Central memory CD8-positive, alpha-beta T cell (primary cell): ENCODE results near the gene SMIM22.
"Not testable (repeated sequence)": the region's sequence is repeated elsewhere in the genome, so short reads cannot be mapped to it uniquely, and the experiment has no call there.

Experiments used
- ATAC-seq: fragments of 150-1000 bp; cut with Tn5 transposase; replicated peaks from 2 replicates; pipeline ENCODE4 v1.10.0; 2022; ENCODE audit warnings: mild to moderate bottlenecking, moderate FRiP score, moderate number of reproducible peaks; ENCODE audit not compliant: poor library complexity, severe bottlenecking; ENCODE audit errors: extremely low read depth
- DNase-seq, 2 donors: peaks; one replicate each; pipeline ENCODE4 v3.0.0; 2021; ENCODE audit warnings: low spot score in 2 of 2
- H3K27ac Mint-ChIP-seq: one replicate; pipeline ENCODE4 v1.8.0; 2022; ENCODE audit warnings: low read depth, mild to moderate bottlenecking, moderate library complexity, mixed read lengths
- H3K27me3 Mint-ChIP-seq: one replicate; pipeline ENCODE4 v1.8.0; 2022; ENCODE audit warnings: mixed read lengths
- H3K36me3 Mint-ChIP-seq: one replicate; pipeline ENCODE4 v1.8.0; 2022; ENCODE audit warnings: mild to moderate bottlenecking, moderate library complexity, mixed read lengths; ENCODE audit not compliant: insufficient read depth
- H3K4me1 Mint-ChIP-seq: one replicate; pipeline ENCODE4 v1.8.0; 2022; ENCODE audit warnings: mixed read lengths
- H3K4me3 Mint-ChIP-seq: one replicate; pipeline ENCODE4 v1.8.0; 2022; ENCODE audit warnings: mild to moderate bottlenecking, moderate library complexity, mixed read lengths
- H3K9me3 Mint-ChIP-seq: one replicate; pipeline ENCODE4 v1.8.0; 2022; ENCODE audit warnings: mixed read lengths

Gene SMIM22

DNA sequence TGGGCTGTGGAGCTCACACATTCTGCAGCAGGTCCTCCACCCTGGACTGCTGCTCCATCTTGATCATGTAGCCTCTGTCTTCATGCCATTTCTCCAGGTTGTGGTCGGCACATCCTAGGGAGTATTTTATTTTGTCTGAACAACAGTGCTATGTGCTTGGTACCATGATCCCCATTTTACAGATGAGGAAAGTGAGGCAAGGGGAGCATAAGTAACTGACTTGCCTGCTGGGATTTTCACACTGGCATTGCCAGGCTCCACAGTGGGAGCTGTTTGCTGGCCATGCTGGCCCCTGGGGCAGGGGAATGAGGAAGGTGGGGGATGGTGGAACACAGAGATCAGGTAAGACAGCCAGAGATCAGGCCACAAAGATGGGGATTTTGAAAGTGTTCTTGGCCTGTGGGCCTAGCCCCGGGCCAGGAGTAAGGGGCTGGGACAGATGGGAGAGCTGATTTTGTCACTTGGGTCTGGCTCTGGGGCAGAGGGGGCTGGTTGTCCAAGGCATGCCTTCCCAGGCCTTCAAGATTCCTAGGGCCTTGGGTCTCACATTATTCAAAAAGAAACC is 18.9 kb upstream of the SMIM22 start:
- Mint-ChIP-seq H3K27ac (peak overlapping the region; percentile 74), H3K36me3 (no peaks in the 10 kb centered on the region), H3K27me3 (no peaks in the 10 kb centered on the region), H3K4me1 (no peaks in the 10 kb centered on the region), H3K9me3 (no peaks in the 10 kb centered on the region), H3K4me3 (no peak overlapping the region)
- DNase-seq (no peak), ATAC-seq (no peak)

DNA sequence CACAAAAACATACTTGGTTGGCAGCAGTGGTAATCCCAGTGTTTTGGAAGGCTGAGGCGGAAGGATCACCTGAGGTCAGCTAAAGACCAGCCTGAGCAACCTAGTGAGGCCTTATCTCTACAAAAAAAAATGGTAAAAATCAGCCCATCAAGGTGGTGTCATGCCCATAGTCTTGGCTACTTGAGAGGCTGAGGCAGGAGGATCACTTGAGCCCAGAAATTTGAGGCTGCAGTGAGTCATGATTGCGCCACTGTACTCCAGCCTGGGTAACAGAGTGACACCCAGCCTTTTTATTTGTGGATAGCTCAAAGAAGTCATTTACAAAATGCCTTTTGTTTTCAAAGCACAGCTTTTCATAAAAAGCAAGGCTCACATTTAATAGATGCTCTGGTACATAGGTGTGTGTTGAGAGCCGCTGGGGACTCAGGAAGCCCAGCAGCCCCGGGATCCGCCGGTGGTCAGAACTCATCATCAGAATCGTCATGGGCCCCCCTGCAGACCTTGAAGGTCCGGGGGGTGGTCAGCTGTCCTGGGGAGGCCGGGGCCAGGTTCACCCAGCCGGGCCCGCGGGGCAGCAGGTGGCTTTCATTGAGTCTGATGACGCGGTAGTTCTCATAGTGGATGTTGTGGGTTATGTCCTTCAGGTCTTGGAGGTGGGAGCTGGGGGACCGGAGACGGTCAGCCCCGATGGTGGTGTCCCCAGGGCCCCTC is 17.7 kb upstream of the SMIM22 start:
- no peaks in the 10 kb centered on the region for H3K9me3 Mint-ChIP-seq
- DNase-seq = no peak
- H3K4me3 Mint-ChIP-seq = no peak overlapping the region
- H3K36me3 Mint-ChIP-seq = no peaks in the 10 kb centered on the region
- H3K27ac Mint-ChIP-seq = no peak overlapping the region
- H3K4me1 Mint-ChIP-seq = no peaks in the 10 kb centered on the region
- ATAC-seq = no peak
- no peaks in the 10 kb centered on the region for H3K27me3 Mint-ChIP-seq

DNA sequence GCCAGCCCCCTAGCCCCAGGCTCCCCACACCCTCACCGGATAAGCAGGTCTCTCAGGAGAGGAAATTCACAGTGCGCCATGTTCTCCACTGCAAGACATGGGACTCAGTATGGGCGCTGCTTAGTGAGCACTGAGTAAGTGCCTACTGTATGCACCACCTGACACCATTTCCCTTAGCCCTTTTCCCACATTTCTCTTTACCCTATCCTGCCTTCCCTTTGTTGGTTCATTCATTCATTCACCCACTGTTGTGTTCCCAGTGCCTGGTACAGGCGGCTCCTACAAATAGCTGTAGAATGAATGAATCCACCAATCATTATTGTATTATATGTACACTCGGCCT is 17.1 kb upstream of the SMIM22 start:
- Mint-ChIP-seq H3K27ac (no peak overlapping the region), H3K9me3 (no peaks in the 10 kb centered on the region), H3K36me3 (no peaks in the 10 kb centered on the region), H3K4me3 (no peak overlapping the region), H3K4me1 (no peaks in the 10 kb centered on the region), H3K27me3 (no peaks in the 10 kb centered on the region)
- ATAC-seq (no peak), DNase-seq (no peak)

DNA sequence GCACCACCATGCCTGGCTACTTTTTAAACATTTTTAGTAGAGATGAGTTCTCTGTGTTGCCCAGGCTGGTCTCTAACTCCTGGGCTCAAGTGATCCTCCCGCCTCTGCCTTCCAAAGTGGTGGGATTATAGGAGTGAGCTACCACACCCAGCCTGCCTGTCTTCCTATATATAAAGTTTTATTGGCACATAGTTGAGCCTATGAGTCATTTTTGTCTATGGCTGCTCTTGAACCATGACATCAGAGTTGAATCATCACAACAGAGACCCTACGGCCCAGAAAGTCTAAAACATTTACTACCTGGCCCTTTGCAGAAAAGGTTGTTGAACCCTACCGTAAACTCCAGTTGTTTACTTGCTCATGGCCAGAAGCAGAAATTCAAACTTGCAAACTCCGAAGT is 14.9 kb upstream of the SMIM22 start:
- Mint-ChIP-seq H3K4me1 (no peaks in the 10 kb centered on the region), H3K27me3 (no peaks in the 10 kb centered on the region), H3K9me3 (no peaks in the 10 kb centered on the region), H3K4me3 (no peak overlapping the region), H3K27ac (no peak overlapping the region), H3K36me3 (no peaks in the 10 kb centered on the region)
- ATAC-seq (no peak), DNase-seq (no peak)

DNA sequence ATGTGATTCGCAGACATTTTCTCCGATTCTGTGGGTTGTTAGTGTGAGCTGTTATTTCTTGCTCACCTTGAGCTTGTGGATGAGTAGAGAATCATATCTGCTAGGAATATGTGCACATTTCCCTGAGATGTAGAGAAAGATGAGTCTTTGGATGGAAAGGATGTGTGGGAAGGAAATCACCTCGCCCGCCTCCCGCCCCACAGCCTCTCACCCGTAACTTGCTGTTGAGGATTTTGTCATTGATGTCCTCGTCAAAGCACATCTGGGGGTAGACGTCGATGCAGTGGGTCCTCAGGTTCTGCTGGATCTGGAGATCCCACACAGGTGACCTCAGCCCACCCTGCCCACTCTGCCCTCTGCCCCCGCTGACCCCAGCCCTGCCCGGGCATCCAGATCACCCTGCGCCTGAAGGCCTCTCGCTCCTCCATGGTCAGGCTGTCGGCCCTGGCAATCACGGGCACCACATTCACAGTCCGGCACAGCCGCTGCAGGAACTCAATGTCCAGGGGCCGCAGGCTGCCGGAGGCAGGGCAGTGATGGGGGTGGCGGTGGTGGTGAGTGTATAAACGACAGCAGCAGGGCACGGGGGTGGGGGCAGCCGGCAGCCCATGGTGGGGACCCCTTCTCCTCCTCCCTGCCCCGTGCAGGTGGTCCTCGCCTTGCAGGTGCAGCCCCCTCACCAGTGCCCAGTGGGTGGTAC is 11.8 kb upstream of the SMIM22 start:
- Mint-ChIP-seq H3K36me3 (no peaks in the 10 kb centered on the region), H3K4me3 (no peak overlapping the region), H3K4me1 (no peaks in the 10 kb centered on the region), H3K27ac (no peak overlapping the region), H3K9me3 (no peaks in the 10 kb centered on the region), H3K27me3 (no peaks in the 10 kb centered on the region)
- ATAC-seq (no peak), DNase-seq (no peak)

DNA sequence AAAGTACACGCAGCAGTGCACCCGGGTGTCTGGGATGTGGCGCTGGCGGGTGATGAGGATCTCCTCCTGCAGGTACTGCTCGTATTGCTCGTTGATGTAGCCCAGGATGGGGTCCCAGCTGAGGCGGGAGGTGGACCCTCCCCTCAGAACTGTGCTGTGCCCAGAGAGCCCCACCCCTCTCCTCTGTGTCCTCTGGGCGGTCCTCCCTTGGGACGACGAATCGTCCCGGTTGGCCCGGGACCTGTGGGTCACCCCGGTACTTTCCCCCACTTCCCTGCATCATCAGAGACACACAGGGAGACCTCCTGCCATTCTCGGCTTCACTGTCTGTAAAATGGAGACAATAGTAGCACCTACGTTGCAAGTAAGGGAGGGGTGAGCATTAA is 11.2 kb upstream of the SMIM22 start:
- no peak overlapping the region for H3K4me3 Mint-ChIP-seq
- H3K27ac Mint-ChIP-seq = no peak overlapping the region
- no peak for ATAC-seq

DNA sequence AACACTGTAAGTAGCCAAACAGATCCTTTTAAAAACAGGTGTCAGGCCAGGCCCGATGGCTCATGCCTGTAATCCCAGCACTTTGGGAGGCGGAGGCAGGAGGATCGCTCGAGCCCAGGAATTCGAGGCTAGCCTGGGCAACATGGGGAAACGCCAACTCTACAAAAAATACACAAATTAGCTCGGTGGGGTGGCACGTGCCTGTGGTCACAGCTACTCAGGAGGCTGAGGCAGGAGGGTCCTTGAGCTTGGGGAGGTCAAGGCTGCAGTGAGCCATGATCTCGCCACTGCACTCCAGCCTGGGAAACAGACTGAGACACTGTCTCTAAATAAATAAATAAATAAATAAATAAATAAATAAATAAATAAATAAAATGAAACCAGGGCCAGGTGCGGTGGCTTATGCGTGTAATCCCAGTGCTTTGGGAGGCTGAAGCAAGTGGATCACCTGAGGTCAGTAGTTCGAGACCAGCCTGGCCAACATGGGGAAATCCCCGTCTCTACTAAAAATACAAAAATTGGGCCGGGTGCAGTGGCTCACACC is 10.7 kb upstream of the SMIM22 start:
- not testable (repeated sequence) for H3K36me3 Mint-ChIP-seq, H3K27me3 Mint-ChIP-seq, H3K4me1 Mint-ChIP-seq, DNase-seq, H3K27ac Mint-ChIP-seq, H3K4me3 Mint-ChIP-seq, H3K9me3 Mint-ChIP-seq, ATAC-seq

More for the DNA sequence above, 11.2 kb upstream of the SMIM22 start:
- H3K4me1 Mint-ChIP-seq = no peaks in the 10 kb centered on the region
- H3K27me3 Mint-ChIP-seq = no peaks in the 10 kb centered on the region
- no peaks in the 10 kb centered on the region for H3K36me3 Mint-ChIP-seq
- no peak for DNase-seq
- no peaks in the 10 kb centered on the region for H3K9me3 Mint-ChIP-seq

DNA sequence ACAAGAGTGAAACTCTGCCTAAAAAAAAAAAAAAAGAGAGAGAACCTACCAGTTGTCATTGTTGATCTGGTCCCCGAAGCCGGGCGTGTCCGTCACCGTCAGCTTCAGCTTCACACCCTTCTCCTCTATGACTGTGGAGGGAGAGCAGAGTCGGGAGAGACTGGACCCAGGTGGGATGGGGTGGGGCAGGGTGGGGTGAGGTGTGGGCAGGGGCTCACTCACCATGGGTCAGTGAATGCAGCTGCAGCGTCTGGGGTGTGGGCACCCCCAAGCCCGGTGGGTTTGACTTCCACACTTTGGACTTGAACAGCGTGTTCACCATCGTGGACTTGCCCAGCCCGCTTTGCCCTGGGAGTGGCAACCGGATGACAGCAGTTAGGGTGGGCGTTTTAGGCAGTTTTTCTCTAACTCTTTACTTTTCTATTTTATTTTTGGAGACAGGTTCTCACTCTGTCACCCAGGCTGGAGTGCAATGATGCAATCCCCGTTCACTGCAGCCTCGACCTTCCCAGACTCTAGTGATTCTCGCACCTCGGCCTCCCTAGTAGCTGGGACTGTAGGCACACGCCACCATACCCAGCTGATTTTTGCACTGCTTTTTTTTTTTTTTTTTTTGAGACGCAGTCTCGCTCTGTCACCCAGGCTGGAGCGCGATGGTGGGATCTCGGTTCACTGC is 9.3 kb upstream of the SMIM22 start:
- H3K9me3 Mint-ChIP-seq = no peaks in the 10 kb centered on the region
- H3K27me3 Mint-ChIP-seq = no peaks in the 10 kb centered on the region
- no peak overlapping the region for H3K27ac Mint-ChIP-seq
- DNase-seq (no peak), ATAC-seq (no peak)
- no peak overlapping the region for H3K4me3 Mint-ChIP-seq
- no peaks in the 10 kb centered on the region for H3K36me3 Mint-ChIP-seq
- no peaks in the 10 kb centered on the region for H3K4me1 Mint-ChIP-seq

DNA sequence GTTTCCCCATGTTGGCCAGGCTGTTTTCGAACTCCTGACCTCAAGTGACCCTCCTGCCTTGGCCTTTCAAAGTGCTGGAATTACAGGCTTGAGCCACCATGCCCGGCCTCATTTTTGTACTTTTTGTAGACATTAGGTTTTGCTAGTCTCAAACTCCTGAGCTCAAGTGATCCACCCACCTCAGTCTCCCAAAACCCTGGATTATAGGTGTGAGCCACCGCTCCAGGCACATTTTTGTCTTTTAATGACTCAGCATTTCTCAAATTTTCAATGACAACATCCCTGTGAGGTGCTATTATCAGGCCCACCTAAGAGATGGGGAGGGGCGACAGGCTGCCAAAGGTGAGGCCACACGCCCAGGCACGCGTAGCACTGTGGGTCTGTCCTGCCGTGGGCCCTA is 8.1 kb upstream of the SMIM22 start:
- DNase-seq = no peak
- Mint-ChIP-seq H3K27me3 (no peaks in the 10 kb centered on the region), H3K9me3 (no peaks in the 10 kb centered on the region), H3K36me3 (no peaks in the 10 kb centered on the region), H3K4me1 (no peaks in the 10 kb centered on the region), H3K27ac (no peak overlapping the region), H3K4me3 (no peak overlapping the region)
- no peak for ATAC-seq

DNA sequence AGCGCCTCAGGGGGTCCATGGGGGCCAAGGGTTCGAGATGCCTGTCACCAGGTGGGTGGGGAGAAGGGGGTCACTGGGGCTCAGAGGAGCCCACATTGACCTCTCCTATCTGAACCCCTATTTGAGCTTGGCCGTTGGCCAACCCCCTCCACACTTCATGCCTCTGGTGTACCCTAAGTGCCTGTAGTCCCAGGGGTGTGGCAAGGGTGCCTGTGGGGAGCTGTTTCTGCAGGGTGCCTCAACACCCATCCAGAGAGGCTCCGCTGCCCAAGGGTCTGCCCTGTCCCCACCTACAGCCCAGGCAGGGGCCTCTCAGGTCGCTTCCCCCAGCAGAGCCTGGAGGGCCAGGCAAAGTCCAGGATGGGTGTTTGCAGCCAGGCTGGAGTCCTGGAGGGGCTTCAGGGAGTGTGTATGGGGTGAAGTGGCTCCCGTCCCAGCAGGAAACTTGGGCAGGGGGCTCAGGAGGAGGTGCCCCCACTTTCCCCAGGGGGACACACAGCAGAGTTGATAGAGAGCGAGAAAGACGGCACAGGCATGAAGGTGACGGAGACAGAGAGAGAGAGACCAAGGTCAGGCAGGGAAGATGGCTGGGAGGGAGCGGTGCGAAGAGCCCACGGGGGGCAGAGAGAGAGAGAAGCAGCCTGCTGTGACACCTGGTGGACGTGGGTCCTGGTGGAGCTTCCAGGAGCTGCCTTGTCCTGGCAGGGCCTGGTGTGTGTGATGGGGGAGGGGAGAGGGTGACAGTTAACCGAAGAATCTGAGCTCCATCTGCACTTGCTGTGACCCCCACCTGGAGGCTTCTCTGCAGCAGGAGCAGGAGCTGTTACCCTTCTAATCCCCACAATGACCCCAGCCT is 7.3 kb upstream of the SMIM22 start, which contains the start of gene SEPTIN12:
SEPTIN12 (minus strand) TSS at position 719 of the 856 bp plus-strand sequence; CDS start at position 19, 700 bp downstream.
- no peak within 1 kb of the TSS for H3K4me3 Mint-ChIP-seq
- DNase-seq = no peak
- H3K27ac Mint-ChIP-seq = no peak within 1 kb of the TSS
- H3K4me1 Mint-ChIP-seq = no peaks in the 10 kb centered on the region
- no peak for ATAC-seq
- no peaks in the 10 kb centered on the region for H3K36me3 Mint-ChIP-seq
- H3K9me3 Mint-ChIP-seq = no peaks in the 10 kb centered on the region
- H3K27me3 Mint-ChIP-seq = no peaks in the 10 kb centered on the region

DNA sequence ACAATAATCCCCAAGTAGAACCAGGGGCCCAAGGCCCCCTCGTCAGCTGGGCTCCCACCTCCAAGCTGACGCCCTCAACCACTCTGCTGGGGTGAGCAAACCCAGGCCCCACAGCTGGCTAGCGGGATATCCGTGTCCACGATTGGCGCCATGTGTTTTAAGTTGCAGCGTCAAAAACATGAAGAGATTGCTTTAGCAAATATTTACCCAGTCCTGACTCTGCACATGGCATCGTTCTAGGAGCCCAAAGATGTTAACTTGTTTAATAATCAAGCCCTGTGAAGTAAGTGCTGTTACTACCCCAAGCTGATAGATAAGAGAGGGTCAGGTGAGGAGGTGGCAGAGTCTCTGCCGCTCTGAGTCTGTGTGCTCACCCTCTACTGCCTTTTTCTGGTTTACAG is 6.7 kb upstream of the SMIM22 start:
- Mint-ChIP-seq H3K27me3 (no peaks in the 10 kb centered on the region), H3K9me3 (no peaks in the 10 kb centered on the region), H3K4me1 (no peaks in the 10 kb centered on the region), H3K27ac (no peak overlapping the region), H3K36me3 (no peaks in the 10 kb centered on the region), H3K4me3 (no peak overlapping the region)
- DNase-seq (no peak), ATAC-seq (no peak)

DNA sequence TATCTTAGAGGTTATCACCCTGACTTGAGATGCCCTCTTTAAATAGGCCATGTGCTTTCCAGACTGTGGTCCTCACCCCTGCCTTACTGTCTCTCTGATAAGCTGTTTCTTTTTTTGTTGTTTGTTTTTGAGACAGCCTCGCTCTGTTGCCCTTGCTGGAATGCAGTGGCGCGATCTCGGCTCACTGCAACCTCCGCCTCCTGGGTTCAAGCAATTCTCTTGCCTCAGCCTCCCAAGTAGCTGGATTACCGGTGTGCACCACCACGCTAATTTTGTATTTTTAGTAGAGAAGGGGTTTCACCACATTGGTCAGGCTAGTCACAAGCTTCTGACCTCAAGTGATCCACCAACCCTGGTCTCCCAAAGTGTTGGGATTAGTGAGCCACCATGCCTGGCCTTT is 6.3 kb upstream of the SMIM22 start:
- Mint-ChIP-seq H3K4me1 (no peaks in the 10 kb centered on the region), H3K27ac (no peak overlapping the region), H3K9me3 (no peaks in the 10 kb centered on the region), H3K27me3 (no peaks in the 10 kb centered on the region), H3K4me3 (no peak overlapping the region), H3K36me3 (no peaks in the 10 kb centered on the region)
- no peak for DNase-seq
- no peak for ATAC-seq
